SK-N-SH treated with all-trans-retinoic acid at 6 μM for 48 hours (cell line): ENCODE measurements around the gene SLC45A3.

Source experiments
- ATAC-seq: fragments of 200-7000 bp; cut with Tn5 transposase; 3 replicates; pipeline ENCODE4 v1.9.1; 2020; ENCODE audit warnings: mild to moderate bottlenecking, moderate library complexity
- BACH2 ChIP-seq: fragments of 250-450 bp; sonication (Bioruptor Pico); IDR thresholded peaks from 2 replicates; pipeline ENCODE4 v1.9.0; 2021; ENCODE audit warnings: mild to moderate bottlenecking, borderline replicate concordance
- CSDC2 ChIP-seq: fragments of 250-450 bp; sonication (Bioruptor Pico); IDR thresholded peaks from 2 replicates; pipeline ENCODE4 v1.5.0; 2020; ENCODE audit warnings: mild to moderate bottlenecking, moderate library complexity
- CSRNP3 ChIP-seq: fragments of 250-450 bp; sonication (Bioruptor Pico); IDR thresholded peaks from 2 replicates; pipeline ENCODE4 v1.5.1; 2021; ENCODE audit warnings: mild to moderate bottlenecking, moderate library complexity
- ESRRG ChIP-seq: fragments of 250-450 bp; sonication (Bioruptor Pico); IDR thresholded peaks from 2 replicates; pipeline ENCODE4 v1.6.1; 2021; ENCODE audit warnings: mild to moderate bottlenecking
- GLIS3 ChIP-seq: fragments of 250-450 bp; sonication (Bioruptor Pico); IDR thresholded peaks from 2 replicates; pipeline ENCODE4 v1.5.0; 2020; ENCODE audit warnings: mild to moderate bottlenecking, moderate library complexity
- ISL1 ChIP-seq: fragments of 250-450 bp; sonication (Bioruptor Pico); IDR thresholded peaks from 2 replicates; pipeline ENCODE4 v2.1.2; 2022; ENCODE audit warnings: mild to moderate bottlenecking, moderate library complexity
- OSR1 ChIP-seq: fragments of 250-450 bp; sonication (Bioruptor Pico); IDR thresholded peaks from 2 replicates; pipeline ENCODE4 v1.8.0; 2022; ENCODE audit warnings: moderate library complexity, mild to moderate bottlenecking, inconsistent platforms
- POU6F1 ChIP-seq: fragments of 250-450 bp; sonication (Bioruptor Pico); IDR thresholded peaks from 2 replicates; pipeline ENCODE4 v1.8.0; 2021; ENCODE audit warnings: low read depth, mild to moderate bottlenecking, moderate library complexity, borderline replicate concordance
- PPARA ChIP-seq: fragments of 250-450 bp; sonication (Bioruptor Pico); IDR thresholded peaks from 2 replicates; pipeline ENCODE4 v1.5.0; 2020; ENCODE audit warnings: mild to moderate bottlenecking, borderline replicate concordance
- RARB ChIP-seq: fragments of 250-450 bp; sonication (Bioruptor Pico); IDR thresholded peaks from 2 replicates; pipeline ENCODE4 v1.8.0; 2021; ENCODE audit warnings: mild to moderate bottlenecking, moderate library complexity
- SNAI2 ChIP-seq: fragments of 250-450 bp; sonication (Bioruptor Pico); IDR thresholded peaks from 2 replicates; pipeline ENCODE4 v1.5.0; 2020; ENCODE audit warnings: mild to moderate bottlenecking, moderate library complexity
- TCF4 ChIP-seq: fragments of 250-450 bp; sonication (Bioruptor Pico); IDR thresholded peaks from 2 replicates; pipeline ENCODE4 v1.8.0; 2021; ENCODE audit warnings: mild to moderate bottlenecking, moderate library complexity, borderline replicate concordance
- TOX ChIP-seq: fragments of 250-450 bp; sonication (Bioruptor Pico); IDR thresholded peaks from 2 replicates; pipeline ENCODE4 v1.8.0; 2021; ENCODE audit warnings: mild to moderate bottlenecking, moderate library complexity, borderline replicate concordance
- ZC3H10 ChIP-seq: fragments of 250-450 bp; sonication (Bioruptor Pico); IDR thresholded peaks from 2 replicates; pipeline ENCODE4 v1.5.1; 2021; ENCODE audit warnings: mild to moderate bottlenecking, moderate library complexity
- ZFP3 ChIP-seq: fragments of 250-450 bp; sonication (Bioruptor Pico); IDR thresholded peaks from 2 replicates; pipeline ENCODE4 v1.5.0; 2020; ENCODE audit warnings: mild to moderate bottlenecking, moderate library complexity
- ZFP30 ChIP-seq: fragments of 450-650 bp; formaldehyde crosslinking; IDR thresholded peaks from 2 replicates; pipeline ENCODE4 v1.5.0; 2022; ENCODE audit warnings: mild to moderate bottlenecking, moderate library complexity
- ZNF565 ChIP-seq: fragments of 450-650 bp; formaldehyde crosslinking; conservative IDR thresholded peaks from 2 replicates; pipeline ENCODE4 v1.5.0; 2020; ENCODE audit warnings: low read depth, mild to moderate bottlenecking, moderate library complexity
- ZNF8 ChIP-seq: fragments of 450-650 bp; formaldehyde crosslinking; IDR thresholded peaks from 2 replicates; pipeline ENCODE4 v1.5.0; 2020; ENCODE audit warnings: mild to moderate bottlenecking, moderate library complexity
- TF ChIP-seq, protein P1 (sequence below): fragments of 250-450 bp; sonication (Bioruptor Pico); IDR thresholded peaks from 2 replicates; pipeline ENCODE4 v1.5.0; 2020; ENCODE audit warnings: mild to moderate bottlenecking, moderate library complexity
- TF ChIP-seq, protein P2 (sequence below): fragments of 250-450 bp; sonication (Bioruptor Pico); IDR thresholded peaks from 2 replicates; pipeline ENCODE4 v1.5.1; 2020; ENCODE audit warnings: low read depth, mild to moderate bottlenecking, moderate library complexity
- TF ChIP-seq, protein P3 (sequence below): fragments of 250-450 bp; sonication (Bioruptor Pico); IDR thresholded peaks from 2 replicates; pipeline ENCODE4 v1.8.0; 2020; ENCODE audit warnings: mild to moderate bottlenecking, moderate library complexity, borderline replicate concordance

SLC45A3 gene

DNA sequence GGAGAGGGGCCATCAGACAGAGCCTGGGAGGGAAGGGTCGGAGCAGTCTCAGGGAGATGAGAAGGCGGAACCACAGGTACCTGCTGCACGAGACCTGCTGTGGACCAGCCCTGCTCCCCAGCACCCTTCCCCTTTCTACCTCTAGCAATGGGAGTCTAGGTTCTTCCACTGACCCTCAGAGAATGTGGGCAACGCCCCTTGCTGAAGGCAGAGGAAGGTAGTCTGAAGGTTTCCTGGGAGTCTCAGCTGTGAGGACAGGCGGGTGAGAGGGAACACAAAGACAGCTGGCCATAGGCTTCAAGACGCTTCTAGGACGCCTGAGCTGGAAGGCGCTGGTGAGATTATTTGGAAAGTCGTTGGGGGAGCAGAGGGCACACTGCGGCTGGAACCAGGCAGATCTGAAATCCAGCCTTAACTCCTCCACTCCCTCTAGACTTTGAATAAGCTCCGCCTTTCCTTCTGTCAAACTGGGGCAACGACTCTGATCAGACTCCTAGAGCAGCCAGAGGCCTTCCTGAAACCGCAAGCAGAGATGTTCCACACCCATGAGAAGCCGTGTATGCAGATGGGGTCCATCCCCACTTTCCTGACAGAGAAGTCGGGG lies 18.1 kb downstream of the SLC45A3 start:
- no peak for ATAC-seq
- TF ChIP-seq, protein P1, sequence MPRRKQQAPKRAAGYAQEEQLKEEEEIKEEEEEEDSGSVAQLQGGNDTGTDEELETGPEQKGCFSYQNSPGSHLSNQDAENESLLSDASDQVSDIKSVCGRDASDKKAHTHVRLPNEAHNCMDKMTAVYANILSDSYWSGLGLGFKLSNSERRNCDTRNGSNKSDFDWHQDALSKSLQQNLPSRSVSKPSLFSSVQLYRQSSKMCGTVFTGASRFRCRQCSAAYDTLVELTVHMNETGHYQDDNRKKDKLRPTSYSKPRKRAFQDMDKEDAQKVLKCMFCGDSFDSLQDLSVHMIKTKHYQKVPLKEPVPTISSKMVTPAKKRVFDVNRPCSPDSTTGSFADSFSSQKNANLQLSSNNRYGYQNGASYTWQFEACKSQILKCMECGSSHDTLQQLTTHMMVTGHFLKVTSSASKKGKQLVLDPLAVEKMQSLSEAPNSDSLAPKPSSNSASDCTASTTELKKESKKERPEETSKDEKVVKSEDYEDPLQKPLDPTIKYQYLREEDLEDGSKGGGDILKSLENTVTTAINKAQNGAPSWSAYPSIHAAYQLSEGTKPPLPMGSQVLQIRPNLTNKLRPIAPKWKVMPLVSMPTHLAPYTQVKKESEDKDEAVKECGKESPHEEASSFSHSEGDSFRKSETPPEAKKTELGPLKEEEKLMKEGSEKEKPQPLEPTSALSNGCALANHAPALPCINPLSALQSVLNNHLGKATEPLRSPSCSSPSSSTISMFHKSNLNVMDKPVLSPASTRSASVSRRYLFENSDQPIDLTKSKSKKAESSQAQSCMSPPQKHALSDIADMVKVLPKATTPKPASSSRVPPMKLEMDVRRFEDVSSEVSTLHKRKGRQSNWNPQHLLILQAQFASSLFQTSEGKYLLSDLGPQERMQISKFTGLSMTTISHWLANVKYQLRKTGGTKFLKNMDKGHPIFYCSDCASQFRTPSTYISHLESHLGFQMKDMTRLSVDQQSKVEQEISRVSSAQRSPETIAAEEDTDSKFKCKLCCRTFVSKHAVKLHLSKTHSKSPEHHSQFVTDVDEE: no peak
- TF ChIP-seq ISL1 (CRISPR knock-in tag): no peak
- TF ChIP-seq ZNF8 (CRISPR knock-in tag): no peak
- TF ChIP-seq GLIS3 (CRISPR knock-in tag): no peak
- no peak for TF ChIP-seq OSR1
- TF ChIP-seq RARB (CRISPR knock-in tag): no peak
- TF ChIP-seq TCF4: no peak
- TF ChIP-seq POU6F1 (CRISPR knock-in tag): no peak
- TF ChIP-seq ZFP3 (CRISPR knock-in tag): no peak
- no peak for TF ChIP-seq ESRRG (CRISPR knock-in tag)
- no peak for TF ChIP-seq ZC3H10
- no peak for TF ChIP-seq ZFP30
- TF ChIP-seq CSDC2: no peak
- no peak for TF ChIP-seq ZNF565 (CRISPR knock-in tag)
- TF ChIP-seq PPARA (CRISPR knock-in tag): no peak

DNA sequence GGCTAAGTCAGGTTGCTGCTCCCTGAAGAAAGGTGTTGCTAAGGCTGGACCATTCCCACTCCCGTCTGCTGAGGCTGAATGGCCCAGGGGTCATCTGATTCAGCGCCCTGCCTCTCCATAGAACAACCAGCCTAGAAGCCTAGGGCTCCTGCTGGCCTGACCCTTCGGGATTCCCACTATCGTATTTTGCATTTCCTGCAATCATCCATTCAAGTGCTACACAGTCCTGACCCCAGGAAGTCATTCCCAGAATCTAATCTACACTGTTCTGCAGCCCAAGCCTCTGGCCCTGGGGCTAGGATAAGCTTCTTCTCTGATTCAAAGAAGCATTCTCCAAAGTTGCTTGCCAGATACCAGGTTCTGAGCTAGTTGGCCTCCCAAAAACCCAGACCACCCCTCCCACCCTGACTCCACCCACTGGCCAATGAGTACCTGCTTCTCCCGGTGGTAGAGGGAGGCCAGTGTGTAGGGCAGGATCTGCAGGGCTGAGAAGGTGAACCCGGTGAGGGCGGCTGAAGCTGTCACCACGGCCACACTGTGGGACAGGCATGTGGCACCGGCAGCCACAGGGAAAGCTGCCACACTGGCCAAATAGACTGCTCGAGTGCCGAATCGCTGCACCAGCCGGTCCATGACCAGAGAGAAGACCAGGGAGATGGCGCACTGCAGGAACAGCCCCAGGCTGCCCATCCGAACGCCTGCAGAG lies 18.7 kb downstream of the SLC45A3 start:
- TF ChIP-seq, protein P2, sequence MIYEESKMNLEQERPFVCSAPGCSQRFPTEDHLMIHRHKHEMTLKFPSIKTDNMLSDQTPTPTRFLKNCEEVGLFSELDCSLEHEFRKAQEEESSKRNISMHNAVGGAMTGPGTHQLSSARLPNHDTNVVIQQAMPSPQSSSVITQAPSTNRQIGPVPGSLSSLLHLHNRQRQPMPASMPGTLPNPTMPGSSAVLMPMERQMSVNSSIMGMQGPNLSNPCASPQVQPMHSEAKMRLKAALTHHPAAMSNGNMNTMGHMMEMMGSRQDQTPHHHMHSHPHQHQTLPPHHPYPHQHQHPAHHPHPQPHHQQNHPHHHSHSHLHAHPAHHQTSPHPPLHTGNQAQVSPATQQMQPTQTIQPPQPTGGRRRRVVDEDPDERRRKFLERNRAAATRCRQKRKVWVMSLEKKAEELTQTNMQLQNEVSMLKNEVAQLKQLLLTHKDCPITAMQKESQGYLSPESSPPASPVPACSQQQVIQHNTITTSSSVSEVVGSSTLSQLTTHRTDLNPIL (CRISPR knock-in tag): no peak
- TF ChIP-seq, protein P1: no peak
- no peak for TF ChIP-seq TOX (CRISPR knock-in tag)
- no peak for TF ChIP-seq ISL1 (CRISPR knock-in tag)
- no peak for TF ChIP-seq CSRNP3
- no peak for TF ChIP-seq GLIS3 (CRISPR knock-in tag)
- no peak for TF ChIP-seq POU6F1 (CRISPR knock-in tag)
- no peak for TF ChIP-seq OSR1
- no peak for TF ChIP-seq PPARA (CRISPR knock-in tag)
- TF ChIP-seq, protein P3, sequence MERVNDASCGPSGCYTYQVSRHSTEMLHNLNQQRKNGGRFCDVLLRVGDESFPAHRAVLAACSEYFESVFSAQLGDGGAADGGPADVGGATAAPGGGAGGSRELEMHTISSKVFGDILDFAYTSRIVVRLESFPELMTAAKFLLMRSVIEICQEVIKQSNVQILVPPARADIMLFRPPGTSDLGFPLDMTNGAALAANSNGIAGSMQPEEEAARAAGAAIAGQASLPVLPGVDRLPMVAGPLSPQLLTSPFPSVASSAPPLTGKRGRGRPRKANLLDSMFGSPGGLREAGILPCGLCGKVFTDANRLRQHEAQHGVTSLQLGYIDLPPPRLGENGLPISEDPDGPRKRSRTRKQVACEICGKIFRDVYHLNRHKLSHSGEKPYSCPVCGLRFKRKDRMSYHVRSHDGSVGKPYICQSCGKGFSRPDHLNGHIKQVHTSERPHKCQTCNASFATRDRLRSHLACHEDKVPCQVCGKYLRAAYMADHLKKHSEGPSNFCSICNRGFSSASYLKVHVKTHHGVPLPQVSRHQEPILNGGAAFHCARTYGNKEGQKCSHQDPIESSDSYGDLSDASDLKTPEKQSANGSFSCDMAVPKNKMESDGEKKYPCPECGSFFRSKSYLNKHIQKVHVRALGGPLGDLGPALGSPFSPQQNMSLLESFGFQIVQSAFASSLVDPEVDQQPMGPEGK (CRISPR knock-in tag): no peak
- TF ChIP-seq BACH2: no peak
- TF ChIP-seq SNAI2 (CRISPR knock-in tag): no peak
- no peak for ATAC-seq
